ENCODE data around the gene PLS3.

PLS3 gene

GRCh38 chrX:115581759-115582615 is 21.0 kb downstream of the PLS3 start:
- H3K27ac ChIP-seq: peak overlapping the region; percentile 64 to 79
- no peaks in the 10 kb centered on the region for H3K27me3 ChIP-seq
- peaks cover 0 to 81% (median 7%) of the 10 kb centered on the region in 4 donors for H3K4me1 ChIP-seq
- H3K9me3 ChIP-seq: no peaks in the 10 kb centered on the region
- DNase-seq: no peak
- no peaks in the 10 kb centered on the region for H3K36me3 ChIP-seq
- intact Hi-C loops (cut with DNase I; ENCODE audit: low total_unique reads): no loop called here
- no peak overlapping the region for H3K4me3 ChIP-seq
- no peak for TF ChIP-seq CTCF (IDR thresholded peaks at IDR 0.05)

- TF ChIP-seq CTCF (IDR thresholded peaks at IDR 0.05): no peak
- Histone ChIP-seq H3K27me3 (no peaks in the 10 kb centered on the region), H3K36me3 (no peaks in the 10 kb centered on the region), H3K4me3 (peak overlapping the region; percentile 4 to 22), H3K27ac (peak overlapping the region; percentile 64 to 79), H3K4me1 (peaks cover 0 to 79% (median 7%) of the 10 kb centered on the region in 4 donors), H3K9me3 (no peaks in the 10 kb centered on the region)
- no peak for DNase-seq
- intact Hi-C loops (cut with DNase I; ENCODE audit: low total_unique reads): no loop called here
These were observed 21.9 kb downstream of the PLS3 start for GRCh38 chrX:115582616-115583495.

- no peak for TF ChIP-seq CTCF (IDR thresholded peaks at IDR 0.05)
- Histone ChIP-seq H3K27me3 (no peaks in the 10 kb centered on the region), H3K9me3 (no peaks in the 10 kb centered on the region), H3K27ac (peak overlapping the region; percentile 64 to 79), H3K4me1 (peaks cover 0 to 82% (median 7%) of the 10 kb centered on the region in 4 donors), H3K36me3 (no peaks in the 10 kb centered on the region), H3K4me3 (peak overlapping the region; percentile 4 to 22)
- DNase-seq: no peak
- intact Hi-C loops (cut with DNase I; ENCODE audit: low total_unique reads): no loop called here
These were observed 22.6 kb downstream of the PLS3 start for GRCh38 chrX:115583496-115584004.

- Histone ChIP-seq H3K27me3 (no peaks in the 10 kb centered on the region), H3K9me3 (no peaks in the 10 kb centered on the region), H3K4me3 (no peak overlapping the region), H3K4me1 (peaks cover 0 to 91% (median 8%) of the 10 kb centered on the region in 4 donors), H3K27ac (peak overlapping the region; percentile 64 to 79), H3K36me3 (no peaks in the 10 kb centered on the region)
- TF ChIP-seq CTCF (IDR thresholded peaks at IDR 0.05): no peak
- DNase-seq: no peak
- intact Hi-C loops (cut with DNase I; ENCODE audit: low total_unique reads): no loop called here
These were observed 23.7 kb downstream of the PLS3 start for GRCh38 chrX:115584696-115585095.

- intact Hi-C loops (cut with DNase I; ENCODE audit: low total_unique reads): no loop called here
- no peak for DNase-seq
- Histone ChIP-seq H3K9me3 (no peaks in the 10 kb centered on the region), H3K36me3 (no peaks in the 10 kb centered on the region), H3K4me1 (peaks cover 0 to 93% (median 14%) of the 10 kb centered on the region in 4 donors), H3K27me3 (no peaks in the 10 kb centered on the region), H3K27ac (peak overlapping the region; percentile 78 to 79), H3K4me3 (no peak overlapping the region)
- TF ChIP-seq CTCF (IDR thresholded peaks at IDR 0.05): no peak
These were observed 27.2 kb downstream of the PLS3 start for GRCh38 chrX:115588179-115588578.
